ENCODE measurements around the gene STUB1.

DNA sequence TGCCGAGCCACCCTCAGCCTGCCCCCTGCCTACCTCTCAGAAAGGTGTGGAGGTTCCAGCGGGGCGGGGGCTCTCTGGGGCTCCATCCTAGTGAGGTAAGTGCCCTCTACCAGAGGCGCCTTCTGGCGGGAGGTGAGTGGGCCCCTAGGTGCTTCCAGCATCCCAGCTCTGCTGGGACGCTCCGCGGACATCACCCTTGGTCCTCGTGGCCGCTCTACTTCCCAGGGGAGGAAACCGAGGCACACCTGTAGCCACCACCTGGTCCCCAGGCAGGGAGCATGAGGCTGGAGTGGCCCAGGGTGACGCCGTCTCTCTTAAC is 37.2 kb upstream of the STUB1 start:
- no peak for TF ChIP-seq POLR2A (IDR thresholded peaks at IDR 0.05; ENCODE audit: low read depth, low read length)
- no peak for TF ChIP-seq POU2F2 (IDR thresholded peaks at IDR 0.05; ENCODE audit: low read depth, low read length)
- TF ChIP-seq POLR2AphosphoS5 (IDR thresholded peaks at IDR 0.05; ENCODE audit: low read depth, low read length) = no peak
- no peak for TF ChIP-seq TAF1 (IDR thresholded peaks at IDR 0.05; ENCODE audit: low read depth, low read length)
